ENCODE results near the gene MAD1L1. TPM values are rescaled to one million over a fixed set of nuclear protein-coding genes. Genes with fewer than 3 reads are reported as not detected.
A peak's percentile ranks its signal among the peaks of the same experiment; 100 is the strongest.

MAD1L1 gene
- total and polyA plus RNA-seq, 7 donors = 11.7 to 17.5 (median 15.6) TPM

- TF ChIP-seq CTCF (IDR thresholded peaks at IDR 0.05) = no peak
- 84 to 89% (median 86%) methylated on average over 22 of the region's 22 CpGs for WGBS, 3 donors
- no peaks in the 10 kb centered on the region for H3K9me3 ChIP-seq
- ATAC-seq = no peak
- H3K4me3 ChIP-seq = no peak overlapping the region
- no peak overlapping the region for H3K27ac ChIP-seq
- DNase-seq = peak; percentile 7 to 54
- peaks cover 0 to 7% of the 10 kb centered on the region in 2 donors for H3K36me3 ChIP-seq (ENCODE audit: insufficient read depth in 1 of 2, low read depth in 1 of 2)
- H3K27me3 ChIP-seq (ENCODE audit: insufficient read depth in 3 of 3, low read length in 2 of 3) = no peaks in the 10 kb centered on the region
- peaks cover 14% of the 10 kb centered on the region for H3K4me1 ChIP-seq
- intact Hi-C loops (cut with DNase I) = no loop called here
Observed at GRCh38 chr7:1954366-1955004, 278.3 kb downstream of the MAD1L1 start.

DNA sequence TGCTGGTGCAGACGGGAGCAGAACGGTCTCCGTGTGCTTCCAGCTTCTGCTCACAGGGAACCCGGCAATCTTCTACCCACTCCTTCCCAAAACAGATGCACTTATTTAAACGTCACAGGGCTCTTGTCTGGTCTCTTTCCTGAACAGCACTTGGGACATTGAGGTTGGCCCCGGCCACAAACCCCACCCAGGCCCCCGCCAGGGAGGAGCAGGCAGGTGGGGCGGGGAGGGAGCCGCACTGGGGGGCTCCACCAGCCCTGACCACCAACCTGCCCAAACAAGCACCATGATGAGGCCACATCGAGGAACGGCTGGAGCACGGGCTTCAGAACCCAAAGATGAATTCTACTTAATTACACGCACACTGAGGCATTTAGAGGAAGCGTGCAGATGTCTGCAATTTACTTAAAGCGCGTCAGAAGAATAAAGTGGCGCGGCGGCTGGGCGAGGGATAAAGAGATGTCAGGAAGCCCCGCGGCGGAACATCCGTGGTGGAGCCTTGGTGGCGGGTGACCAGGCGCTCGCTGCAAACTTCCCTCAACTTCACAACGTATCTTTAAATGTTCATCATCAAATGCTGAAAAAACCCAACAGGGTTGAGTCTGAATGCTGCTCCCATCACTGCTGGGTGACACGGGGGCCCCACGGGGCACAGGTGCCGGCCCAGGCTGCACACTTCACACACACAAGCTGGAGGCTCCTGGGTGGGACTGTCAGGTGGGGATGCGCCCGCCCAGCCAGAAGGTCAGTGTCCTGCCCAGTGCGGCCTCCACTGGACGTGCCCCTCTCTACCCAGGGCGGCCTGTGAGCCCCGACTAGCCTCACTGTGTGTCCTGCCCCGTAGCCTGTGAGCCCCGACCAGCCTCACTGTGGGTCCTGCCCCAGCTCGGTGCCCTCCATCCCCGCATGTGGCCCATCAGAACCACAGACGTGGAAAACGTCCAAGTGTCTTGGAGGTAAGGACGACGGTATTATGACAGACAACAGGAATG, 279.2 kb downstream of the MAD1L1 start:
- no peak overlapping the region for H3K27ac ChIP-seq
- ATAC-seq (no peak), DNase-seq (peak; percentile 10 to 44)
- H3K27me3 ChIP-seq (ENCODE audit: insufficient read depth in 3 of 3, low read length in 2 of 3) = no peaks in the 10 kb centered on the region
- H3K36me3 ChIP-seq (ENCODE audit: insufficient read depth in 1 of 2, low read depth in 1 of 2) = peaks cover 0 to 7% of the 10 kb centered on the region in 2 donors
- peaks cover 14% of the 10 kb centered on the region for H3K4me1 ChIP-seq
- intact Hi-C loops (cut with DNase I) = no loop called here
- no peak overlapping the region for H3K4me3 ChIP-seq
- WGBS, 3 donors = 92 to 94% (median 93%) methylated on average over 45 of the region's 45 CpGs
- H3K9me3 ChIP-seq = no peaks in the 10 kb centered on the region
- no peak for TF ChIP-seq CTCF (IDR thresholded peaks at IDR 0.05)

DNA sequence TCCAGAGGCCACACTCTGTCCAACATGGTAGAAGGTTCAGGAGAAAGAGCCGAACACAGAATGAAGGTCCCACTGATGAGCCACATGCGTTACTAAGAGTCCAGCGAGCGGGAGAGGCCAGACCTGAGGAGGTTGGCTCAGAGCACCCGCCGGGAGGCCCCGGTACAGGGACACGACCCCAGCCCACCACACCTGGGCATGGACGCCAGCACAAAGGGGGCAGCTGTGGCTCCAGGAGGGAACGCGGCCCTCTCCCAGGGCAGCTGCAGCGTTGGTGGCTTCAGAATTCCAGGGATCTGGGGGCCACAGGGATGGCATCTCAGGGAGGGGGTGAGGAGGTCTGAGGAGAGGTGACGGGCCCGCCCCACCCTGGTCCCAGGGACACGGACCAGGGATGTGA, 280.0 kb downstream of the MAD1L1 start:
- Histone ChIP-seq H3K36me3 (ENCODE audit: insufficient read depth in 1 of 2, low read depth in 1 of 2) (peaks cover 0 to 7% of the 10 kb centered on the region in 2 donors), H3K27ac (no peak overlapping the region), H3K4me3 (no peak overlapping the region), H3K27me3 (ENCODE audit: insufficient read depth in 3 of 3, low read length in 2 of 3) (no peaks in the 10 kb centered on the region), H3K4me1 (peaks cover 14% of the 10 kb centered on the region), H3K9me3 (no peaks in the 10 kb centered on the region)
- peak; percentile 10 to 23 for DNase-seq
- intact Hi-C loops (cut with DNase I) = no loop called here
- WGBS, 3 donors = 96 to 100% (median 96%) methylated on average over 9 to 15 of the region's 15 CpGs
- no peak for TF ChIP-seq CTCF (IDR thresholded peaks at IDR 0.05)
- ATAC-seq = no peak

GRCh38 chr7:1952169-1952760, 280.5 kb downstream of the MAD1L1 start:
- WGBS, 3 donors = 96 to 98% (median 96%) methylated on average over 28 of the region's 28 CpGs
- H3K4me3 ChIP-seq = no peak overlapping the region

More at GRCh38 chr7:1952169-1952760, 280.5 kb downstream of the MAD1L1 start:
- intact Hi-C loops (cut with DNase I) = no loop called here
- Histone ChIP-seq H3K4me1 (peaks cover 14% of the 10 kb centered on the region), H3K27ac (no peak overlapping the region), H3K27me3 (ENCODE audit: insufficient read depth in 3 of 3, low read length in 2 of 3) (no peaks in the 10 kb centered on the region), H3K36me3 (ENCODE audit: insufficient read depth in 1 of 2, low read depth in 1 of 2) (peaks cover 0 to 4% of the 10 kb centered on the region in 2 donors), H3K9me3 (no peaks in the 10 kb centered on the region)
- DNase-seq (peak; percentile 10 to 47), ATAC-seq (no peak)
- TF ChIP-seq CTCF (IDR thresholded peaks at IDR 0.05) = no peak
